ENCODE measurements around the gene ARID5B.

ARID5B gene

DNA sequence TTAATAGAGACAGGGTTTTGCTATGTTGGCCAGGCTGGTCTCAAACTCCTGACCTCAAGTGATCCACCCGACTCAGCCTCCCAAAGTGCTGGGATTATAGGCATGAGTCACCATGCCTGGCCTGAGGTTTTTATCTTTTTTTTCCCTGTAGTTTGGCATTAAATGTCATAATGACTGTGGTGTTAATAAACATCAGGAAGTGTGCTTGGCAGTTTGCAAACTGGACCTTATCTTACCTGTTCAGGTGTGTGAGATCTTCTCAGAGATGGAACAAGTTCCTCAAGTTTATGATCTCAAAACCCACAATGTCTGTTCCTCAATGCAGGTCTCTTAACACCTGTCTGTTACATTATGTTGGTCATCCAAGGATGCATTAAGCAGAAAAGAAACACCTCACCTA, 80.0 kb downstream of the ARID5B start:
- no peak overlapping the region for H4K12ac ChIP-seq (ENCODE audit: low read depth, low read length)
- H2AK5ac ChIP-seq (ENCODE audit: low read length) = no peak overlapping the region
- peaks cover 0 to 7% of the 10 kb centered on the region in 2 experiments for H3K4me1 ChIP-seq (ENCODE audit: control insufficient read depth in 1 of 2, insufficient read depth in 2 of 2, low read length in 2 of 2)
- H3K36me3 ChIP-seq (ENCODE audit: control insufficient read depth in 1 of 2, insufficient read depth in 2 of 2, low read length in 2 of 2) = no peaks in the 10 kb centered on the region
- H2BK120ac ChIP-seq (ENCODE audit: insufficient read depth, low read length, poor library complexity) = no peak overlapping the region
- H2BK5ac ChIP-seq (ENCODE audit: low read depth, low read length, poor library complexity) = no peak overlapping the region
- H3K4ac ChIP-seq (ENCODE audit: low read depth, low read length) = no peak overlapping the region
- no peak overlapping the region for H3K14ac ChIP-seq (ENCODE audit: low read length)
- no peak overlapping the region for H2AFZ ChIP-seq (ENCODE audit: insufficient read depth, low read length, poor library complexity)
- H4K91ac ChIP-seq (ENCODE audit: low read depth, low read length) = no peak overlapping the region
- H3K27me3 ChIP-seq (ENCODE audit: insufficient read depth, low read length) = no peaks in the 10 kb centered on the region
- H3K4me3 ChIP-seq (ENCODE audit: low read depth, low read length) = no peak overlapping the region
- H3K79me1 ChIP-seq (ENCODE audit: low read length) = peaks cover 3% of the 10 kb centered on the region
- no peak overlapping the region for H3K27ac ChIP-seq (ENCODE audit: low read depth, low read length)
- no peak overlapping the region for H3K23ac ChIP-seq (ENCODE audit: low read length)
- no peak overlapping the region for H3K4me2 ChIP-seq (ENCODE audit: low read length)
- no peaks in the 10 kb centered on the region for H3K79me2 ChIP-seq (ENCODE audit: control insufficient read depth, insufficient read depth, low read length, poor library complexity)
- no peak overlapping the region for H3K9ac ChIP-seq (ENCODE audit: low read length)
- WGBS (ENCODE audit: extremely low coverage, insufficient coverage, insufficient read length) = no CpG with 5 or more reads among the region's 1 CpG
- no peak overlapping the region for H4K8ac ChIP-seq (ENCODE audit: low read depth, low read length)
- H2BK12ac ChIP-seq (ENCODE audit: low read length) = no peak overlapping the region
- no peaks in the 10 kb centered on the region for H3K9me3 ChIP-seq (ENCODE audit: insufficient read depth, low read depth, low read length)
- no peak overlapping the region for H3K18ac ChIP-seq (ENCODE audit: low read length)
- peak in 1 of 2 donors; percentile 71 for DNase-seq

DNA sequence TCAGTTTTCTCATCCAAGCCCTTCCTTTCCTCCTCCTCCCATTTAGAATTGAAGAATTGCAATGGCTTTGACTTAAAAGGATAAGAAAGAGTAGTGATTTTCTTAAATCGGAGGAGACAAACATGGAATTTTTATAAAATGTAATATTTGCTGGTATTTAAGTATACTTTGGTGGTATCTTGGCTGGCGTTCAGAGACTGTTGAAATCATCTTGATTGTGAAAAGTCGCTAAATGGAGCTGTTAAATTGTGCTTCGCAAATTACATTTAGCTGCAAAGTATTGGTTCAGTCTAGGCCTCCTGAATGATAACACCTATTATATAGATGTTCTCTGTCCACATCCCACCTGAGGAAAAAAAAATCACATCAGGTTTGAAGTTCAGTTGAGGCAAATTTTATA, 81.8 kb downstream of the ARID5B start:
- Histone ChIP-seq H2BK120ac (ENCODE audit: insufficient read depth, low read length, poor library complexity) (no peak overlapping the region), H2AK5ac (ENCODE audit: low read length) (no peak overlapping the region), H3K14ac (ENCODE audit: low read length) (no peak overlapping the region), H3K9ac (ENCODE audit: low read length) (no peak overlapping the region), H3K36me3 (ENCODE audit: control insufficient read depth in 1 of 2, insufficient read depth in 2 of 2, low read length in 2 of 2) (no peaks in the 10 kb centered on the region), H3K4me2 (ENCODE audit: low read length) (no peak overlapping the region), H3K9me3 (ENCODE audit: insufficient read depth, low read depth, low read length) (no peaks in the 10 kb centered on the region), H4K12ac (ENCODE audit: low read depth, low read length) (no peak overlapping the region), H3K79me1 (ENCODE audit: low read length) (peaks cover 2% of the 10 kb centered on the region), H3K27ac (ENCODE audit: low read depth, low read length) (no peak overlapping the region), H2AFZ (ENCODE audit: insufficient read depth, low read length, poor library complexity) (no peak overlapping the region), H2BK12ac (ENCODE audit: low read length) (no peak overlapping the region), H3K79me2 (ENCODE audit: control insufficient read depth, insufficient read depth, low read length, poor library complexity) (no peaks in the 10 kb centered on the region), H3K18ac (ENCODE audit: low read length) (no peak overlapping the region), H3K4ac (ENCODE audit: low read depth, low read length) (no peak overlapping the region), H2BK5ac (ENCODE audit: low read depth, low read length, poor library complexity) (no peak overlapping the region), H4K91ac (ENCODE audit: low read depth, low read length) (no peak overlapping the region), H4K8ac (ENCODE audit: low read depth, low read length) (no peak overlapping the region), H3K27me3 (ENCODE audit: insufficient read depth, low read length) (no peaks in the 10 kb centered on the region), H3K4me3 (ENCODE audit: low read depth, low read length) (no peak overlapping the region), H3K23ac (ENCODE audit: low read length) (no peak overlapping the region), H3K4me1 (ENCODE audit: control insufficient read depth in 1 of 2, insufficient read depth in 2 of 2, low read length in 2 of 2) (peaks cover 0 to 6% of the 10 kb centered on the region in 2 experiments)
- no CpG with 5 or more reads among the region's 4 CpGs for WGBS (ENCODE audit: extremely low coverage, insufficient coverage, insufficient read length)
- no peak for DNase-seq

- Histone ChIP-seq H3K9me3 (ENCODE audit: insufficient read depth, low read depth, low read length) (no peaks in the 10 kb centered on the region), H3K36me3 (ENCODE audit: control insufficient read depth in 1 of 2, insufficient read depth in 2 of 2, low read length in 2 of 2) (no peaks in the 10 kb centered on the region), H2BK5ac (ENCODE audit: low read depth, low read length, poor library complexity) (no peak overlapping the region), H3K4me2 (ENCODE audit: low read length) (no peak overlapping the region), H3K79me1 (ENCODE audit: low read length) (no peaks in the 10 kb centered on the region), H2BK120ac (ENCODE audit: insufficient read depth, low read length, poor library complexity) (no peak overlapping the region), H4K8ac (ENCODE audit: low read depth, low read length) (no peak overlapping the region), H3K14ac (ENCODE audit: low read length) (no peak overlapping the region), H3K9ac (ENCODE audit: low read length) (no peak overlapping the region), H4K12ac (ENCODE audit: low read depth, low read length) (no peak overlapping the region), H3K4ac (ENCODE audit: low read depth, low read length) (no peak overlapping the region), H2AFZ (ENCODE audit: insufficient read depth, low read length, poor library complexity) (no peak overlapping the region), H3K79me2 (ENCODE audit: control insufficient read depth, insufficient read depth, low read length, poor library complexity) (no peaks in the 10 kb centered on the region), H3K18ac (ENCODE audit: low read length) (no peak overlapping the region), H3K27ac (ENCODE audit: low read depth, low read length) (no peak overlapping the region), H3K23ac (ENCODE audit: low read length) (no peak overlapping the region), H3K4me3 (ENCODE audit: low read depth, low read length) (no peak overlapping the region), H3K4me1 (ENCODE audit: control insufficient read depth in 1 of 2, insufficient read depth in 2 of 2, low read length in 2 of 2) (peaks cover 0 to 7% of the 10 kb centered on the region in 2 experiments), H3K27me3 (ENCODE audit: insufficient read depth, low read length) (no peaks in the 10 kb centered on the region), H2BK12ac (ENCODE audit: low read length) (no peak overlapping the region), H4K91ac (ENCODE audit: low read depth, low read length) (no peak overlapping the region), H2AK5ac (ENCODE audit: low read length) (no peak overlapping the region)
- WGBS (ENCODE audit: extremely low coverage, insufficient coverage, insufficient read length) = no CpG with 5 or more reads among the region's 3 CpGs
- peak in 1 of 2 donors; percentile 47 for DNase-seq
These were observed 83.4 kb downstream of the ARID5B start for GRCh38 chr10:61984803-61985418.

DNA sequence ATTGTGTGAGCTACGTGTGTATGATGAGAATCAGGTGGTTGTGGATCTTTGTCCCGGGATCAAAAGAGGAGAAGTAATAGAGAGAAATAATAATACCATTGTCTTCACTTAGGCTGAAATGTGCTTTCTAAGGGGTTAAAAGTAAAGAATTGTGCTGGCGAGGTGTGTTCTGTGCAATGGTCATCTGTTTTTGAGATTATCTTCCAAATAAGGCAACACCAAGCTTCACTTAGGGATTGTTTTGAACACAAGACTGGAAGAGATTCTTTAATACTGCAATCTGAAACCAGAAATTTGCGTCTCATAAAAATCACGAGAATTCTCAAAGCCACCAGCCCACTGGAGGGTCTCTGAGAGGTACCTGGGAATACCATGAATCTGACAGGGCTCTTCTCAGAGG, 84.2 kb downstream of the ARID5B start:
- H2BK5ac ChIP-seq (ENCODE audit: low read depth, low read length, poor library complexity) = no peak overlapping the region
- no peak overlapping the region for H4K8ac ChIP-seq (ENCODE audit: low read depth, low read length)
- no CpG with 5 or more reads among the region's 5 CpGs for WGBS (ENCODE audit: extremely low coverage, insufficient coverage, insufficient read length)
- H3K9me3 ChIP-seq (ENCODE audit: insufficient read depth, low read depth, low read length) = no peaks in the 10 kb centered on the region
- no peak for DNase-seq
- no peak overlapping the region for H3K27ac ChIP-seq (ENCODE audit: low read depth, low read length)
- H3K79me2 ChIP-seq (ENCODE audit: control insufficient read depth, insufficient read depth, low read length, poor library complexity) = no peaks in the 10 kb centered on the region
- H3K4me3 ChIP-seq (ENCODE audit: low read depth, low read length) = no peak overlapping the region
- H4K91ac ChIP-seq (ENCODE audit: low read depth, low read length) = no peak overlapping the region
- H2AFZ ChIP-seq (ENCODE audit: insufficient read depth, low read length, poor library complexity) = no peak overlapping the region
- H2BK12ac ChIP-seq (ENCODE audit: low read length) = no peak overlapping the region
- no peaks in the 10 kb centered on the region for H3K36me3 ChIP-seq (ENCODE audit: control insufficient read depth in 1 of 2, insufficient read depth in 2 of 2, low read length in 2 of 2)
- H3K79me1 ChIP-seq (ENCODE audit: low read length) = no peaks in the 10 kb centered on the region
- no peak overlapping the region for H3K4me2 ChIP-seq (ENCODE audit: low read length)
- H3K27me3 ChIP-seq (ENCODE audit: insufficient read depth, low read length) = no peaks in the 10 kb centered on the region
- H3K23ac ChIP-seq (ENCODE audit: low read length) = no peak overlapping the region
- no peak overlapping the region for H3K4ac ChIP-seq (ENCODE audit: low read depth, low read length)
- no peak overlapping the region for H3K18ac ChIP-seq (ENCODE audit: low read length)
- no peak overlapping the region for H3K14ac ChIP-seq (ENCODE audit: low read length)
- no peak overlapping the region for H2BK120ac ChIP-seq (ENCODE audit: insufficient read depth, low read length, poor library complexity)
- H4K12ac ChIP-seq (ENCODE audit: low read depth, low read length) = no peak overlapping the region
- H3K9ac ChIP-seq (ENCODE audit: low read length) = no peak overlapping the region
- H3K4me1 ChIP-seq (ENCODE audit: control insufficient read depth in 1 of 2, insufficient read depth in 2 of 2, low read length in 2 of 2) = peaks cover 0 to 9% of the 10 kb centered on the region in 2 experiments
- no peak overlapping the region for H2AK5ac ChIP-seq (ENCODE audit: low read length)
